D721Med (cell line): ENCODE results near the gene IPO9.
"Not testable (repeated sequence)": the region's sequence is repeated elsewhere in the genome, so short reads cannot be mapped to it uniquely, and the experiment has no call there.

Experiments used
- DNase-seq: peaks from one replicate; pipeline ENCODE4 v3.0.0; 2011; ENCODE audit warnings: low spot score; ENCODE audit not compliant: insufficient read length
- FAIRE-seq: peaks from 2 replicates; lab custom pipeline; 2011; peaks lifted over from hg19 to GRCh38; lab: Jason Lieb, UNC
- TF ChIP-seq, protein P1 (sequence below): IDR thresholded peaks from 2 replicates; pipeline ENCODE4 v1.5.1; 2012; ENCODE audit warnings: mild to moderate bottlenecking, control low read depth; ENCODE audit not compliant: insufficient read depth; ENCODE audit errors: missing control alignments

IPO9 gene

DNA sequence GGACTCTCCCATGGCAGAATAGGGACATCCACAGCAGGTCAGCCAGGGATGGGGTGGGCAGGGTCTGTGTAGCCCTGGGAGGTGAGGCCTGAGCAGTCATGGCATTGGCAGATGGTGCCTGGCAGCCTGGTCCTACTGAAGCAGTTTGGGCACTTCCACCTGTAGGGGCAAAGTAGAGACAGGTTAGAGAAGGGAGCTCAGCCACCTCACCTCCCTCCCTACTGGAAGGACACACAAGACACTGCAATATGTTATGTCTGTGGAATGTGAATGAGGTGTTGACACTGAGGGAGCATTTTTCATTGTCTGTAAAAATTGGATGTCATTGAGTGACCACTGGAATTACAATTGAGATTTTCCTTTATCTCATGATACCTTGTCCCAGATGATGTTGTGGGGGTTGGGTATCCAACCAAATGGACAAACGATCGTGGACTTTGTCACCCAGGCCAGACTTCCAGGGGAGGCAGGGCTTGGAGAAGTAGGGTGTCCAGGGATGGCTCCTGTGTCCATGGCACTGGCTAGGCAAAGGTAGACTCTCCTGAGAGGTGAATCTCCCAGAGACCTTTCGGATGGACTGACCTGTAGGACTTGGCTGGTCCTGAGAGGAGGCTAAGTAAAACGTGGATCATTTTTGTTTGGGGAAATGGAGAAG, 69.4 kb downstream of the IPO9 start:
- DNase-seq = no peak
- FAIRE-seq = no peak
- TF ChIP-seq, protein P1, sequence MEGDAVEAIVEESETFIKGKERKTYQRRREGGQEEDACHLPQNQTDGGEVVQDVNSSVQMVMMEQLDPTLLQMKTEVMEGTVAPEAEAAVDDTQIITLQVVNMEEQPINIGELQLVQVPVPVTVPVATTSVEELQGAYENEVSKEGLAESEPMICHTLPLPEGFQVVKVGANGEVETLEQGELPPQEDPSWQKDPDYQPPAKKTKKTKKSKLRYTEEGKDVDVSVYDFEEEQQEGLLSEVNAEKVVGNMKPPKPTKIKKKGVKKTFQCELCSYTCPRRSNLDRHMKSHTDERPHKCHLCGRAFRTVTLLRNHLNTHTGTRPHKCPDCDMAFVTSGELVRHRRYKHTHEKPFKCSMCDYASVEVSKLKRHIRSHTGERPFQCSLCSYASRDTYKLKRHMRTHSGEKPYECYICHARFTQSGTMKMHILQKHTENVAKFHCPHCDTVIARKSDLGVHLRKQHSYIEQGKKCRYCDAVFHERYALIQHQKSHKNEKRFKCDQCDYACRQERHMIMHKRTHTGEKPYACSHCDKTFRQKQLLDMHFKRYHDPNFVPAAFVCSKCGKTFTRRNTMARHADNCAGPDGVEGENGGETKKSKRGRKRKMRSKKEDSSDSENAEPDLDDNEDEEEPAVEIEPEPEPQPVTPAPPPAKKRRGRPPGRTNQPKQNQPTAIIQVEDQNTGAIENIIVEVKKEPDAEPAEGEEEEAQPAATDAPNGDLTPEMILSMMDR = no peak

DNA sequence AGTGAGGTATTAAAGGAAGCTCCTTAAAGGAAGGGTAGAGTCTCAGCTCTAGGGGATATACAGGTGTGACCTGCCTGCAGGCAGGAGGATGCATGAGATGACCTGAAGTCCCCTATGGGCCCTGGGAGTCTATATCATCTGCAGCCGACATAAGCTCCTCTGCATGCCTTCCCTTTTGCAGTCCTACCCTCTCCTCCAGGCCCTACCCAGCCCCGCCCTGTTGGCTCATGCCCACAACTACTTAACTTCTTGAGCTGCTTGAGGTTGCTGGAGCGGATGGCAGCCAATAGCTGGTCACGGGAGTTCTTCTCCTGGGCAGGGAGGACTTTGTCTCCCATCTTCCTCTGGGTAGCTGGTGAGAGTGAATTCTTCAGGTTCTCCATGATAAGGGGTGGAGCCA, 70.0 kb downstream of the IPO9 start:
- DNase-seq (no peak), FAIRE-seq (no peak)
- TF ChIP-seq, protein P1 = no peak

DNA sequence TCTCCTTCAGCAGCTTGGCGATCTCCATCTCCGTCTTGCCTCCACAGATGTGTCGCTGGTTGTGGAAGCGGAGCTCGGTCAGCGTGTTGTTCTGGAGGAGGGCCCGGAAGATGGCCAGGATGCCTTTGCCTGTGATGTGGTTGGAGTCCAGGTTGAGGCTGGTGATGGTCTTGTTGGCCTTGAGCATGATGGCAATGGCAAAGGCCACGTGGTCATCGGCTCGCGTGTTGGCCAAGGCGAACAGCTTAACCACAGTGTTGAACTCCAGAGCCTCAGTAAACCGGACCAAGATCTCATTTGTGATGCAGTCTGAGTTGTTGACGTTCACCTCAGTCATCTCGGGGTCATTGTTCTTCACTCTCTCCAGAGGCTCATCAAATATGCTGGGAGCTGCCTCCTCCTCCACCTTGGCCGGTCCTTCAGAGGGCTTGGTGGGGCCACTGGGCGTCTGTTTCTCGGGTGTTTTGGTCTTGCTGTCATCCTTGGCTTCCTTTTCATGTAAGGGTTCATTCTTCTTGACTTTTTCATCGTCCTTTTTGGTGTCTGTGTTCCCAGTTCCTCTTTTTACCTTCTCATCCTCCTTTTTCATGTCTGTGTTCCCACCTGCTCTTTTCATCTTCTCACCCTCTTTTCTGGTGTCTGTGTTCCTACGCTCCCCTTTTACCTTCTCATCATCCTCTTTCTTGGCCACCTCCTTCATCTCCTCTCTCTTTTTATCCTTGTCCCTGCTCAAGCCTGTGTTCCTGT, 70.9 kb downstream of the IPO9 start:
- FAIRE-seq = no peak
- DNase-seq = no peak
- TF ChIP-seq, protein P1 = no peak

DNA sequence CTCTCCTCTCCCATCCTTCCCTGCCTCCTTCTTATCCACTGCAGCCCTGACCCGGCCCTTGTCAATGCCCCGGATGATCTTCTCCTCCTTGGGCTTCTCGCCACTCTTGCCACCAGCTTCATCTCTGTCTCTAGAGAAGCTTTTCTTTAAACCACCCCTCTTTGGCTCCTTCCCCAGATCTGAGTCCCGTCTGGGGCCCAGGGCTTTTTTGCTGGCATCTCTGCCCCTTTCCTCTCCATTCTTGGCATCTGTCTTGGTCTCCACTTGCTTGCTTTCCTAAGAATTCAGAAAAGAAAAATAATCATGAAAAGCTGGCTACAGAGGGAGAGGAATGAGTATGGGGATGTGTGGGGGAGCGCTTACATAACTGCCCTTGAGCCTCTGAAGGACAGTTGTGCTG, 71.5 kb downstream of the IPO9 start:
- FAIRE-seq (no peak), DNase-seq (no peak)
- TF ChIP-seq, protein P1 = no peak

DNA sequence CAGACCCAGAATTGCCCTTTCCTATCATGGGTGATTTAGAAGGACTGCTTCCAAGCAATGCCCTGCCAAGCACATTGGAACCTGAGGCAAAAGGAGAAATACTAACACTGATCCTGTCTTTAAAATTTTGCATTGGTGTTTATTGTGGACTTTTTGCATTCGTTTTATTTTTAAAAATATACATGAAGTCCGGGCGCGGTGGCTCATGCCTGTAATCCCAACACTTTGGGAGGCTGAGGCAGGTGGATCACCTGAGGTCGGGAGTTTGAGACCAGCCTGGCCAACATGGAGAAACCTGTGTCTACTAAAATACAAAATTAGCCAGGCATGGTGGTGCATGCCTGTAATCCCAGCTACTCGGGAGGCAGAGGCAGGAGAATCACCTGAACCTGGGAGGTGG, 72.1 kb downstream of the IPO9 start:
- not testable (repeated sequence) for FAIRE-seq, DNase-seq

DNA sequence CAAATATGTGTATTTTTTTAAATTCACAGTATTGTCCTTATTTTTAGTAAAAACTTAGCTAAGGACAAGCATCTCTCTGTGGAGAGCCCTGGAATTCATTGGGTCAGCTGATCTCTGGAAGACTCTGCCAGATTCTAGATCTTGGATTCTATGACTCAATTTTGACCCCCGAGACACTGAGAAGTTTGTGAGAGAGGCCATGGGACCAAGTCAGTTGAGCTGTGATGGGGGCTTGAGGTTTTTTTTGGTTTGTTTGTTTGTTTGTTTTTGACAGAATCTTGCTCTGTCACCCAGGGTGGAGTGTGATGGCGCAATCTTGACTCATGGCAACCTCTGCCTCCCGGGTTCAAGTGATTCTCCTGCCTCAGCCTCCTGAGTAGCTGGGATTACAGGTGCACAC, 73.2 kb downstream of the IPO9 start:
- DNase-seq (no peak), FAIRE-seq (no peak)
- TF ChIP-seq, protein P1 = no peak

DNA sequence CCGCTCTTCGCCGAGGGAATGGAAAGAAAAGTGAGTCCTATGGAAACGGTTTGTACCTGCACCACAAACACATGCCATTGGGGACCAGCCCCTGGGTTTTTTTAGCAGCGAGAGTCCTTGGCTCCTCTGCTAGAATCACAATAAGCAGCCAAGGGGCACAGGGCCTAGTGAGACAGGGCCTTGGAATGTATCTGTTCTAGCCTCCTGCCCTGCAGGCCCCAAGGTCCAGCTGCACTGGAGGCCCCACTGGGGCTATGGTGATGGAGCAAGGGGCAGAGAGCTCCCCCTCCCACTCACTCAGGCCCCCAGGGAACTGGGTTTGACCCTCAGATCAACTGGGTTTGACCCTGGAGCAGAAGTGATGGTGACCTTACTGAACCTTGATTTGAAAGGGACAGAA, 74.2 kb downstream of the IPO9 start:
- DNase-seq (no peak), FAIRE-seq (no peak)
- TF ChIP-seq, protein P1 = no peak
